Measurements from ENCODE around the gene MGA. TPM values are rescaled to one million over a fixed set of nuclear protein-coding genes. Genes with fewer than 3 reads are reported as not detected.

MGA gene
- total and polyA plus RNA-seq, 2 of the 8 experiments (the other 6 are each of a cell fraction or from before 2014, with no cell fraction given), result 7.6 to 53.2 TPM

DNA sequence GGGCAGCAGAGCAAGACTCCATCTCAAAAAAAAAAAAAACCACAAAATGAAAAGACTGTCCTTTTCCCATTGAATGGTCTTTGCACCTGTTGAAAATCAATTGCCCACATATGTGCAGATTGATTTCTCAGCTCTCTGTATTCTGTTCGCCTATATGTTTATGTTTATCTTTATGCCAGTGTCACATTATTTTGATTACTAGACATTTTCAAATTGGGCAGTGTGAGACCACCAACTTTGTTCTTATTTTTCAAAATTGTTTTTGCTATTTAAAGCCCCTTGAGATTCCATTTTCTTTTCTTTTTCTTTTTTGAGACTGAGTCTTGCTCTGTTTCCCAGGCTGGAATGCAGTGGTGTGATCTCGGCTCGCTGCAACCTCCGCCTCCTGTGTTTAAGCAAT, 18.5 kb downstream of the MGA start (continued):
- TF ChIP-seq EZH2 (IDR thresholded peaks at IDR 0.05; ENCODE audit: low read depth, low read length, severe bottlenecking) (no peak), SIRT6 (IDR thresholded peaks at IDR 0.05; ENCODE audit: low read length) (no peak), TBP (IDR thresholded peaks at IDR 0.05; ENCODE audit: low read depth, low read length) (no peak), BCL11A (IDR thresholded peaks at IDR 0.05; ENCODE audit: low read depth in 2 of 2, low read length in 2 of 2) (no peak), YY1 (IDR thresholded peaks at IDR 0.05; ENCODE audit: low read depth, low read length) (no peak)
- TF ChIP-seq, protein P1, sequence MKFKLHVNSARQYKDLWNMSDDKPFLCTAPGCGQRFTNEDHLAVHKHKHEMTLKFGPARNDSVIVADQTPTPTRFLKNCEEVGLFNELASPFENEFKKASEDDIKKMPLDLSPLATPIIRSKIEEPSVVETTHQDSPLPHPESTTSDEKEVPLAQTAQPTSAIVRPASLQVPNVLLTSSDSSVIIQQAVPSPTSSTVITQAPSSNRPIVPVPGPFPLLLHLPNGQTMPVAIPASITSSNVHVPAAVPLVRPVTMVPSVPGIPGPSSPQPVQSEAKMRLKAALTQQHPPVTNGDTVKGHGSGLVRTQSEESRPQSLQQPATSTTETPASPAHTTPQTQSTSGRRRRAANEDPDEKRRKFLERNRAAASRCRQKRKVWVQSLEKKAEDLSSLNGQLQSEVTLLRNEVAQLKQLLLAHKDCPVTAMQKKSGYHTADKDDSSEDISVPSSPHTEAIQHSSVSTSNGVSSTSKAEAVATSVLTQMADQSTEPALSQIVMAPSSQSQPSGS (IDR thresholded peaks at IDR 0.05; ENCODE audit: low read length), result no peak

Measured in H1 (cell line).